Measurements from ENCODE around the gene PARD6G. TPM values are rescaled to one million over a fixed set of nuclear protein-coding genes. Genes with fewer than 3 reads are reported as not detected.
A peak's percentile ranks its signal among the peaks of the same experiment; 100 is the strongest.
"Not testable (repeated sequence)": the region's sequence is repeated elsewhere in the genome, so short reads cannot be mapped to it uniquely, and the experiment has no call there.

The PARD6G gene
- total and polyA plus RNA-seq, 2 donors (not counting 1 experiment from before 2014, with no cell fraction given): 1.0 to 2.1 TPM

- DNase-seq (ENCODE audit: low read depth in 2 of 2): no peak
- Histone ChIP-seq H3K27ac (ENCODE audit: insufficient read depth, low read length) (no peak overlapping the region), H3K79me2 (ENCODE audit: control insufficient read depth, insufficient read depth, low read length) (no peaks in the 10 kb centered on the region), H3K9ac (ENCODE audit: insufficient read depth, low read length) (no peak overlapping the region), H3K27me3 (ENCODE audit: control insufficient read depth, insufficient read depth, low read length) (no peaks in the 10 kb centered on the region), H3K36me3 (ENCODE audit: control insufficient read depth, insufficient read depth, low read length) (no peaks in the 10 kb centered on the region), H4K20me1 (ENCODE audit: control insufficient read depth, extremely low read depth, insufficient read depth, low read length) (no peaks in the 10 kb centered on the region), H3K4me3 (replicated peaks in 1 of 4; ENCODE audit: control extremely low read depth in 1 of 4, insufficient read depth in 1 of 4, low read depth in 3 of 4, low read length in 4 of 4) (no peak overlapping the region), H3K4me1 (ENCODE audit: control insufficient read depth, extremely low read depth, insufficient read depth, low read length) (no peaks in the 10 kb centered on the region), H3K4me2 (ENCODE audit: extremely low read depth, insufficient read depth, low read length) (no peak overlapping the region), H3K9me3 (ENCODE audit: control insufficient read depth, insufficient read depth, low read depth, low read length) (no peaks in the 10 kb centered on the region), H2AFZ (ENCODE audit: low read length) (no peak overlapping the region)
- no peak for TF ChIP-seq EZH2 (IDR thresholded peaks at IDR 0.05; ENCODE audit: low read length, missing control alignments)
- TF ChIP-seq, protein P1, sequence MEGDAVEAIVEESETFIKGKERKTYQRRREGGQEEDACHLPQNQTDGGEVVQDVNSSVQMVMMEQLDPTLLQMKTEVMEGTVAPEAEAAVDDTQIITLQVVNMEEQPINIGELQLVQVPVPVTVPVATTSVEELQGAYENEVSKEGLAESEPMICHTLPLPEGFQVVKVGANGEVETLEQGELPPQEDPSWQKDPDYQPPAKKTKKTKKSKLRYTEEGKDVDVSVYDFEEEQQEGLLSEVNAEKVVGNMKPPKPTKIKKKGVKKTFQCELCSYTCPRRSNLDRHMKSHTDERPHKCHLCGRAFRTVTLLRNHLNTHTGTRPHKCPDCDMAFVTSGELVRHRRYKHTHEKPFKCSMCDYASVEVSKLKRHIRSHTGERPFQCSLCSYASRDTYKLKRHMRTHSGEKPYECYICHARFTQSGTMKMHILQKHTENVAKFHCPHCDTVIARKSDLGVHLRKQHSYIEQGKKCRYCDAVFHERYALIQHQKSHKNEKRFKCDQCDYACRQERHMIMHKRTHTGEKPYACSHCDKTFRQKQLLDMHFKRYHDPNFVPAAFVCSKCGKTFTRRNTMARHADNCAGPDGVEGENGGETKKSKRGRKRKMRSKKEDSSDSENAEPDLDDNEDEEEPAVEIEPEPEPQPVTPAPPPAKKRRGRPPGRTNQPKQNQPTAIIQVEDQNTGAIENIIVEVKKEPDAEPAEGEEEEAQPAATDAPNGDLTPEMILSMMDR (conservative IDR thresholded peaks at IDR 0.05 in 1 of 2, IDR thresholded peaks at IDR 0.05 in 1 of 2; ENCODE audit: low read depth in 1 of 2, low read length in 2 of 2): no peak
Observed at GRCh38 chr18:80258640-80259039, 11.3 kb upstream of the PARD6G start.

DNA sequence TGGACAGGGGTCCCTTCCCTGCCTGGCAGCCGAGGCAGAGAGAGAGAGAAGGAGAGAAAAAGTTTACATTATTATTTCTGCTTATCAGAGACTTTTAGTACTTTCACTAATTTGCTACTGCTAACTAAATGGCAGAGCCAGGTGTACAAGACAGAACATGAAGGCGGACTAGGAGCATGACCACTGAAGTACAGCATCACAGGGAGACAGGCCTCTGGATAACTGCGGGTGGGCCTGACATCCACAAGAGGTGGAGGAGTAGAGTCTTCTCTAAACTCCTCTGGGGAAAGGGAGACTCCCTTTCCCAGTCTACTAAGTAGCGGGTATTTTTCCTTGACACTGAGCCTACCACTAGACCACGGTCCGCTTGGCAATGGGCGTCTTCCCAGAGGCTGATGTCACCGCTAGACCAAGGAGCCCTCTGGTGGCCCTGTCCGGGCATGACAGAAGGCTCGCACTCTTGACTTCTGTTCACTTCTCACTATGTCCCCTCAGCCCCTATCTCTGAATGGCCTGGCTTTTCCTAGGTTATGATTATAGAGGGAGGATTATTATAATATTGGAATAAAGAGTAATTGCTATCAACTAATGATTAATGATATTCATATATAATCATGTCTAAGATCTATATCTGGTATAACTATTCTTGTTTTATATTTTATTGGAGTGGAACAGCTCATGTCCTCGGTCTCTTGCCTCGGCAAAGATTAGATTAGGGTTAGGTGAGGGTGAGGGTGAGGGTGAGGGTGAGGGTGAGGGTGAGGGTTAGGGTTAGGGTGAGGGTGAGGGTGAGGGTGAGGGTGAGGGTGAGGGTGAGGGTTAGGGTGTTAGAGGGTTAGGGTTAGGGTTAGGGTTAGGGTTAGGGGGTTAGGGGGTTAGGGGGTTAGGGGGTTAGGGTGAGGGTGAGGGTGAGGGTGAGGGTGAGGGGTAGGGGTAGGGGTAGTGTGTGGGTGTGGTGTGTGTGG lies 10.5 kb upstream of the PARD6G start:
- H3K4me1 ChIP-seq (ENCODE audit: control insufficient read depth, extremely low read depth, insufficient read depth, low read length); H3K9ac ChIP-seq (ENCODE audit: insufficient read depth, low read length); H3K79me2 ChIP-seq (ENCODE audit: control insufficient read depth, insufficient read depth, low read length); H3K27ac ChIP-seq (ENCODE audit: insufficient read depth, low read length); H3K36me3 ChIP-seq (ENCODE audit: control insufficient read depth, insufficient read depth, low read length); H2AFZ ChIP-seq (ENCODE audit: low read length); H4K20me1 ChIP-seq (ENCODE audit: control insufficient read depth, extremely low read depth, insufficient read depth, low read length); H3K9me3 ChIP-seq (ENCODE audit: control insufficient read depth, insufficient read depth, low read depth, low read length); H3K4me2 ChIP-seq (ENCODE audit: extremely low read depth, insufficient read depth, low read length); H3K27me3 ChIP-seq (ENCODE audit: control insufficient read depth, insufficient read depth, low read length); H3K4me3 ChIP-seq (replicated peaks in 1 of 4; ENCODE audit: control extremely low read depth in 1 of 4, insufficient read depth in 1 of 4, low read depth in 3 of 4, low read length in 4 of 4): not testable (repeated sequence)
- DNase-seq (ENCODE audit: low read depth in 2 of 2): peak; percentile 65 to 69
- TF ChIP-seq, protein P1 (conservative IDR thresholded peaks at IDR 0.05 in 1 of 2, IDR thresholded peaks at IDR 0.05 in 1 of 2; ENCODE audit: low read depth in 1 of 2, low read length in 2 of 2): peak; percentile 85 to 87

DNA sequence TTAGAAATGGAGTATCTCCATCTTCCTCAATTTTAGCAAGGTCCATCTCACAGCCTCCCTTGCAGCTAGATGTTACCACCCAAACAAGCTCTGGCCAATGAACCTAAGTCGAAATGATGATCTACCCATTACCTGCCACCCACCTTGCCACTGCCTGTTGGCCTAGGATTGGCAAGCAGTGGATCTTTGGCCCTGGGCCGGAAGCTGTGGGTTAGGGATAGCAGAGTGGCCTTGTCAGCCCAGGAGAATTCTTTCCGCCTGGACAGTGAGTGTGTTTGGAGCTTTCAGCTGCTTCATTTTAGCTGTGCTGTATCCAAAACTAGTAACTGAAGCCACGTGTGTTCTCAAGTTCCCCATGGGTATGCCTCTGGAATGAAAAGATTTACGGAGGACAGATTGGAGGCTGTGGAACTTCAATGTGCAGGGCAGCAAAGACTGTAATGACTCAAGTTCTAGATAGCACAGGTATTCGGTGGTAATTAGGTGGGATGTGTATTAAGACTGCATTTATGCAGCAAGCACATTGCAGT lies 7.7 kb upstream of the PARD6G start:
- H3K79me2 ChIP-seq (ENCODE audit: control insufficient read depth, insufficient read depth, low read length): no peaks in the 10 kb centered on the region
- no peak for TF ChIP-seq EZH2 (IDR thresholded peaks at IDR 0.05; ENCODE audit: low read length, missing control alignments)
- TF ChIP-seq, protein P1 (conservative IDR thresholded peaks at IDR 0.05 in 1 of 2, IDR thresholded peaks at IDR 0.05 in 1 of 2; ENCODE audit: low read depth in 1 of 2, low read length in 2 of 2): no peak
- H3K27me3 ChIP-seq (ENCODE audit: control insufficient read depth, insufficient read depth, low read length): no peaks in the 10 kb centered on the region
- no peak for DNase-seq (ENCODE audit: low read depth in 2 of 2)
- no peak overlapping the region for H3K4me2 ChIP-seq (ENCODE audit: extremely low read depth, insufficient read depth, low read length)
- no peak overlapping the region for H3K9ac ChIP-seq (ENCODE audit: insufficient read depth, low read length)
- no peak overlapping the region for H3K4me3 ChIP-seq (replicated peaks in 1 of 4; ENCODE audit: control extremely low read depth in 1 of 4, insufficient read depth in 1 of 4, low read depth in 3 of 4, low read length in 4 of 4)
- H2AFZ ChIP-seq (ENCODE audit: low read length): no peak overlapping the region
- H3K4me1 ChIP-seq (ENCODE audit: control insufficient read depth, extremely low read depth, insufficient read depth, low read length): no peaks in the 10 kb centered on the region
- no peaks in the 10 kb centered on the region for H4K20me1 ChIP-seq (ENCODE audit: control insufficient read depth, extremely low read depth, insufficient read depth, low read length)
- H3K9me3 ChIP-seq (ENCODE audit: control insufficient read depth, insufficient read depth, low read depth, low read length): no peaks in the 10 kb centered on the region
- no peak overlapping the region for H3K27ac ChIP-seq (ENCODE audit: insufficient read depth, low read length)
- H3K36me3 ChIP-seq (ENCODE audit: control insufficient read depth, insufficient read depth, low read length): no peaks in the 10 kb centered on the region

Measured in fibroblast of lung (primary cell).